ENCODE measurements around the gene HSBP1.

Gene HSBP1

DNA sequence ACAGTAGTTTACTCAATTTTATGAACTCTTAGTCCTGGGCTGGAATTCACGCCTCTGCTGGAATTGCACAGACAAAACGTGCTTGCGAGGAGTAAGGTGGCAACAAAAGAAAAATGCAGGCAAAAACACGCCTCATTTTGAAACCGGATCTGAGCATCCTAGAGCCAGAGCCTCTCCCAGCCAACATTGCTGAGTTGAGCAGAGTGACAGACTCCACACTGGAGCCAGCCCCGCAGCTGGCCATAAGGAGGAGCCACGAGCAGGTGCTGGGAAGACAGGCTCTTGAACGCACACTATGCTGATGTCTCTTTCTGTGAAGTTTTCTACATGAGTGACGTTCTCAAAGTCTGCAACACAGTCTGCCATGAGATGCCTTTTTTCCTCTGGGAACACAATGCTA lies 14.6 kb upstream of the HSBP1 start:
- no peak for TF ChIP-seq YY1 (IDR thresholded peaks at IDR 0.05; ENCODE audit: low read depth)
- TF ChIP-seq TAF1 (IDR thresholded peaks at IDR 0.05; ENCODE audit: low read depth) = no peak
- TF ChIP-seq NFIC (IDR thresholded peaks at IDR 0.05) = no peak
- no peak for TF ChIP-seq TEAD4 (IDR thresholded peaks at IDR 0.05)
- no peak for TF ChIP-seq EGR1 (IDR thresholded peaks at IDR 0.05)
- no peak for TF ChIP-seq FOXM1 (IDR thresholded peaks at IDR 0.05; ENCODE audit: borderline replicate concordance, low read depth)
- no peak for TF ChIP-seq CREB1 (IDR thresholded peaks at IDR 0.05; ENCODE audit: low read depth)
- TF ChIP-seq TCF12 (IDR thresholded peaks at IDR 0.05; ENCODE audit: low read depth) = no peak
- TF ChIP-seq, protein P1, sequence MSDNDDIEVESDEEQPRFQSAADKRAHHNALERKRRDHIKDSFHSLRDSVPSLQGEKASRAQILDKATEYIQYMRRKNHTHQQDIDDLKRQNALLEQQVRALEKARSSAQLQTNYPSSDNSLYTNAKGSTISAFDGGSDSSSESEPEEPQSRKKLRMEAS (IDR thresholded peaks at IDR 0.05) = no peak
- no peak for TF ChIP-seq RAD21 (IDR thresholded peaks at IDR 0.05; ENCODE audit: low read depth)
- TF ChIP-seq, protein P2, sequence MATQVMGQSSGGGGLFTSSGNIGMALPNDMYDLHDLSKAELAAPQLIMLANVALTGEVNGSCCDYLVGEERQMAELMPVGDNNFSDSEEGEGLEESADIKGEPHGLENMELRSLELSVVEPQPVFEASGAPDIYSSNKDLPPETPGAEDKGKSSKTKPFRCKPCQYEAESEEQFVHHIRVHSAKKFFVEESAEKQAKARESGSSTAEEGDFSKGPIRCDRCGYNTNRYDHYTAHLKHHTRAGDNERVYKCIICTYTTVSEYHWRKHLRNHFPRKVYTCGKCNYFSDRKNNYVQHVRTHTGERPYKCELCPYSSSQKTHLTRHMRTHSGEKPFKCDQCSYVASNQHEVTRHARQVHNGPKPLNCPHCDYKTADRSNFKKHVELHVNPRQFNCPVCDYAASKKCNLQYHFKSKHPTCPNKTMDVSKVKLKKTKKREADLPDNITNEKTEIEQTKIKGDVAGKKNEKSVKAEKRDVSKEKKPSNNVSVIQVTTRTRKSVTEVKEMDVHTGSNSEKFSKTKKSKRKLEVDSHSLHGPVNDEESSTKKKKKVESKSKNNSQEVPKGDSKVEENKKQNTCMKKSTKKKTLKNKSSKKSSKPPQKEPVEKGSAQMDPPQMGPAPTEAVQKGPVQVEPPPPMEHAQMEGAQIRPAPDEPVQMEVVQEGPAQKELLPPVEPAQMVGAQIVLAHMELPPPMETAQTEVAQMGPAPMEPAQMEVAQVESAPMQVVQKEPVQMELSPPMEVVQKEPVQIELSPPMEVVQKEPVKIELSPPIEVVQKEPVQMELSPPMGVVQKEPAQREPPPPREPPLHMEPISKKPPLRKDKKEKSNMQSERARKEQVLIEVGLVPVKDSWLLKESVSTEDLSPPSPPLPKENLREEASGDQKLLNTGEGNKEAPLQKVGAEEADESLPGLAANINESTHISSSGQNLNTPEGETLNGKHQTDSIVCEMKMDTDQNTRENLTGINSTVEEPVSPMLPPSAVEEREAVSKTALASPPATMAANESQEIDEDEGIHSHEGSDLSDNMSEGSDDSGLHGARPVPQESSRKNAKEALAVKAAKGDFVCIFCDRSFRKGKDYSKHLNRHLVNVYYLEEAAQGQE (IDR thresholded peaks at IDR 0.05; ENCODE audit: low read depth) = no peak
- TF ChIP-seq USF1 (IDR thresholded peaks at IDR 0.05) = no peak
- no peak for TF ChIP-seq CEBPB (IDR thresholded peaks at IDR 0.05)

DNA sequence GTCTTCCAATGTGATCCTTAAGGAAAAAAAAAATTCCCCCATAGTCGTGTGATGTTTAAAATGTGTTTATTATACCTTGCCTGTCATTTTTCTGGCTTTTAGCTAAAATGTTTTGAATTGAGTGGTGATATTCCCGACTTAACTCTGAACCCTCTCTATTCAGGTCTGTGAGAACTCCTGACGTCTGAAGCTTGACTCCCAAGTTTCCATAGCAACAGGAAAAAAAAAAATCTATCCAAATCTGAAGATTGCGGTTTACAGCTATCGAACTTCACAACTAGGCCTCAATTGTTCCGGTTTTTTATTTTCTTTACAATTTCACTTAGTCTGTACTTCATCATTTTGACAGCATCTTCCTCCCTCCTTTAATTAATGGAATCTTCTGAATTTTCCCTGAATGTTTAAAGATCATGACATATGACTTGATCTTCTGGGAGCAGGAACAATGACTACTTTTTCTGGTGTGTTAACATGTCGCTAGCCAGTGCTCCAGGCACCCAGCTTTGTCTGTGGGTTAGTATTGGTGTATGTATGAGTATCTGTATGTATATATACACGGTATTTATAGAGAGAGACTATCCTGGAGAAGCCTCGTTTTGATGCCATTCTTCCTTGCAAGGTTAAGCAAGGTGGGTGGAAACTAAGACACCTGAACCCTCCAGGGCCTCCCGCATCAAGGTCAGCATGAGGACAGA lies 12.8 kb upstream of the HSBP1 start:
- TF ChIP-seq EGR1 (IDR thresholded peaks at IDR 0.05) = no peak
- TF ChIP-seq, protein P2 (IDR thresholded peaks at IDR 0.05; ENCODE audit: low read depth) = no peak
- TF ChIP-seq CREB1 (IDR thresholded peaks at IDR 0.05; ENCODE audit: low read depth) = no peak
- TF ChIP-seq USF1 (IDR thresholded peaks at IDR 0.05) = no peak
- no peak for TF ChIP-seq ZBTB7A (IDR thresholded peaks at IDR 0.05; ENCODE audit: low read depth)
- TF ChIP-seq FOXM1 (IDR thresholded peaks at IDR 0.05; ENCODE audit: borderline replicate concordance, low read depth) = no peak
- no peak for TF ChIP-seq CEBPB (IDR thresholded peaks at IDR 0.05)
- no peak for TF ChIP-seq NFIC (IDR thresholded peaks at IDR 0.05)
- TF ChIP-seq RAD21 (IDR thresholded peaks at IDR 0.05; ENCODE audit: low read depth) = no peak
- TF ChIP-seq YY1 (IDR thresholded peaks at IDR 0.05; ENCODE audit: low read depth) = no peak
- no peak for TF ChIP-seq TAF1 (IDR thresholded peaks at IDR 0.05; ENCODE audit: low read depth)
- no peak for TF ChIP-seq TEAD4 (IDR thresholded peaks at IDR 0.05)
- no peak for TF ChIP-seq TCF12 (IDR thresholded peaks at IDR 0.05; ENCODE audit: low read depth)
- TF ChIP-seq, protein P1 (IDR thresholded peaks at IDR 0.05) = no peak
- TF ChIP-seq EP300 (IDR thresholded peaks at IDR 0.05; ENCODE audit: borderline replicate concordance) = no peak

DNA sequence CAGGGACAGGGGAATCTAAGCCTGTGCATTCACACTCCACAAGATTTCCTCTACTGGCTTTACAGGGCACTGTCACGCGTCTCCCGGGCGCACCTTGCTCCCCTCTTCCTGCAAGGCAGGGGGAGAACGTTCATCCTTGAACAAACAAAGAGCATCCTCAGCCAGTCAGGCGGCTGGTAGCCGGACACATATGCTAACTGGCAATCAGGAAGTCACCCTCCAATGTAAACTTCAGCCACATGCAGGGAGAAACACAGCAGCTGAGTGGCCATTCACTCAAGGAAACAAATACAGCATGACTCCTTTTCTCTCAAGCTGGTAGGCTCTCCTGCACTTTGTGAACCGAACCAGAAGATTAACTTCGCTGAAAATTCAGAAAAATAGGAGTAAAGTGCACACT lies 10.8 kb upstream of the HSBP1 start:
- no peak for TF ChIP-seq EGR1 (IDR thresholded peaks at IDR 0.05)

DNA sequence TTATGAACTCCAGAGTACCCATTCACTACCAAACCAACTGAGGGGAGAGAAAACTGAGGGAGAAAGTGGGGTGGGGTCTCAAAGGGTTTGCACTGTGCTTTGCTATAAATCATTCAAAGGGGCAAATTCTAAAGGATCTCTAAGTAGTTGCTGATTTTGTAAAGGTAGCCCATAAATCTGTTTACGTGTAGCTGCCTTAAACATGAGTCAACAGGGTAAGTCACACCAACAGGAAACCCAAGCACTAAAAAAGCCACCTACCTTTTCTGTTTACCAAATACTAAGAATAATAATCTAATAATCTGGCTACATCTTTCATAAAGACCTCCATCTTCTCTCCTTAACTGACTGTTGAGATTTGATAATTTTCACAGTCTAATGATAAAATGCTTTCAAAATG lies 8.4 kb upstream of the HSBP1 start:
- TF ChIP-seq EP300 (IDR thresholded peaks at IDR 0.05; ENCODE audit: borderline replicate concordance) (no peak), CREB1 (IDR thresholded peaks at IDR 0.05; ENCODE audit: low read depth) (no peak), USF1 (IDR thresholded peaks at IDR 0.05) (no peak), EGR1 (IDR thresholded peaks at IDR 0.05) (no peak), RAD21 (IDR thresholded peaks at IDR 0.05; ENCODE audit: low read depth) (no peak)
- TF ChIP-seq, protein P2 (IDR thresholded peaks at IDR 0.05; ENCODE audit: low read depth) = no peak
